ENCODE data around the gene XCL2. TPM values are rescaled to one million over a fixed set of nuclear protein-coding genes. Genes with fewer than 3 reads are reported as not detected.

XCL2 gene
- total RNA-seq, 2 donors from 2014 or later: 1.3 TPM; not detected in 1

DNA sequence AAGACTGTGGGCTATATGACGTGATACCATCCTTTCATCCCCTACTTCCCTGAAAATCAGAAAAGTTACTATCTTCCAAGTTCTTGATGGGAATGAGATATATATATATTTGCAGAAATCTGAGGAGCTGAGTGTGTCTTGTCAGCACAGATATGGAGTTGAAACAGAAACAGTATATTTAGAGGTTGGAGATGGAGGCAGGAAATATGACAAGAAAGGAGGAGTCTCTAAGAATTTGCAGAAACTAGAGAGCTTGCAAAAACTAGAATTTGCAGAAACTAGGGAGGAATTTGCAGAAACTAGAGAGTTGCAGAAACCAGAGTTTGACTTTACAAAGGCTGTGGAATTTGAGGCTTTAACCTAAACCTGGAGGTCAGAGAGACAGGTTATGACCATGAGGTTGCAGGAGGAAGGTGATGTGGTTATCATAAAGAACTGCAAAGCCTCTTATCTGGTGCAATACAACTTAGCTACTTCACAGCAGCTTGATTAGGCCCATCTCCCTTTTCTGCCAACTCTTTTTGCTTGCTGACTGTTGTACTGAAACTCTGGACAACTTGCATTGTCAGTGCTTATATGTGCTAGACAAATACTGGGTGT, 22.3 kb downstream of the XCL2 start:
- intact Hi-C loops (cut with DNase I): no loop called here
- DNase-seq (no peak), ATAC-seq (no peak)

DNA sequence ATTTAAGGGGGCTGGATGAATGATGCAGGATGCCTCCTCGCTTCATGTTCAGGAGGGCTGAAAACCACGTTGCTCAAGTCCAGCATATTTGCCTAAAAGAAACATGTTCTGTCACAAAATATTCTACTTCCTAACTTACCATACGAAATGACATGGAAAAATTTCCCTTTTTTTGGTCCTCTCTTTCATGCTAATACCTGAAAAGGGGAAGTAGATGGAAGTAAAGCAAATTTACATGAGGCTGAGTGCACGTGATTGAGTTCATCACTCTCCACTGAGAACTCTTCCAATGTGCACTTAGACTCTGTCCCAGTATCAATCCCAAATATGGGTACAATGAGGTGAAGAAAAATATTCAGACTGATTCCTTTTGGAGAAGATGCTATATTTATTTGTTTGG, 23.0 kb downstream of the XCL2 start:
- intact Hi-C loops (cut with DNase I): no loop called here
- DNase-seq (no peak), ATAC-seq (no peak)

DNA sequence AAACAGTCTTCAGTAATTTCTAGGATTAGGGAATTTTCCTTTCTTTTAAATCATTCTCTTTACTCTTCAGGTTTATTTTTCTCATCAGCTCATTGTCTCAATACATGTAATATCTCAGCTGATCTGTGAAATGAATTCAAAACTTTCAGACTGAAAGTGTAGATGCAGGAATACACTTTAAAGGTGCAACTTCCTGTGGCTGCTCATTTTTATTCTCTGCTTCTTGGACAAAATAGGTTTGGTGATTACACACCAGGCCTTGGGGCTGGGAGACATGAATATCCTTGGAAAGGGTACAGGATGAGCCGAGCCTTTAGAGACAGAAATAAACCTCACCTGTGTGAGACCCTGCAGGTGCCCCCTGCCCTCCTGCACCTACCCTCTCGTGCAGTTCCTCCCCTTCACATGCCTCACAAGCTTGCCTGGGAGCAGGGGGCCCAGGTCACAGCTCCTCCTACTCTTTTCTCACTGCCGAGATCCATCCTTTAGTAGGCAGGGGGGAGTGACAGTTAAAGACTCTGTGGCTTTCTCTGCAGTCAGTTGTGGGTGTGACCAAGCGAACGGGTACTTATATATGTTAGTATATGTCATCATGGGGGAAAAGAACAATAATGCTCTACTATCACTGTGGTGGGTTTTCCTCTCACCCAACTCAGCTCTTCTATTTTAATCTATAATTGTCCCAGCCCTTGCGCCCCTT, 23.6 kb downstream of the XCL2 start:
- intact Hi-C loops (cut with DNase I): no loop called here
- DNase-seq (no peak), ATAC-seq (peak in 1 of 2 donors; percentile 74)

DNA sequence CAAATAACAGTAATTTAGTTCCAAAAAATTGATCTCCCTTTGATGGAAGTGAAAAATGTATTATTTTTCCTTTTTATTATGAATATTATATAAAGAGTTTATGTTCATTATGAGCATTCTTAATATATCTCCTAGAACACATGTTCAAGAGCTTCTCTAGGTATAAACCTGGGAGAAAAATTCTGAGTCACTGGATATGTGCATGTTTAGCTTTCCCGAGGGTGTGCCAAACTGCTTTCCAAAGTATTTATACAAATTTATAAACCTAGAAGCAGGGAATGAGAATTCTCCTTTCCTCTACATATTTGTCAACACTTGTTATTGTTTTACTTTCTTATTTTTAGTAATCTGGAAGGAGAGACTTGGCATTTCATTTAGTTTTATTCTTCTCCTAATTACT, 25.0 kb downstream of the XCL2 start:
- intact Hi-C loops (cut with DNase I): no loop called here
- ATAC-seq (no peak), DNase-seq (no peak)

DNA sequence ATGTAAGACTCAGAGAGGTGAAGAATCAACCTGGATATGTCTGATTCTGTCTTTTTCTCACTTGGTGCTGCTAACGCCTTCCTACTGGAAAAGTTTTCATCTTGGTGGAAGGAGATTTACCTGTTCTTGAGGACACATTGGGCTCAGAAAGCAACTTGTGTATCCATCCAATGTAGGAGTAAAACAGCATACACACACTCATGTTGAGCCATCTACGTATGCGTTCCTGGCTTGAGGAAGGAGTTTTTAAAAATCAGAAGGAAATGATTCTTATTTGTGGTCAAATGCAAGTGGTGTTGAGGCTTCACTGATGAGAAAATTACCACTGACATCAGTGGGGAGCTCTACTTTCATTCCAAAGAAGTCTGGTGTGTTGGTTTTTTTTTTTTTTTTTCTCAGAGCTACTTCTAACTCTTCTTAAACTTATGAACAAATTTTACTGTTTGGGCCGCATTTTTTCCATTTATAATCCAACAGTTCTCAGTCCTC, 25.6 kb downstream of the XCL2 start:
- no peak for ATAC-seq
- intact Hi-C loops (cut with DNase I): no loop called here

DNA sequence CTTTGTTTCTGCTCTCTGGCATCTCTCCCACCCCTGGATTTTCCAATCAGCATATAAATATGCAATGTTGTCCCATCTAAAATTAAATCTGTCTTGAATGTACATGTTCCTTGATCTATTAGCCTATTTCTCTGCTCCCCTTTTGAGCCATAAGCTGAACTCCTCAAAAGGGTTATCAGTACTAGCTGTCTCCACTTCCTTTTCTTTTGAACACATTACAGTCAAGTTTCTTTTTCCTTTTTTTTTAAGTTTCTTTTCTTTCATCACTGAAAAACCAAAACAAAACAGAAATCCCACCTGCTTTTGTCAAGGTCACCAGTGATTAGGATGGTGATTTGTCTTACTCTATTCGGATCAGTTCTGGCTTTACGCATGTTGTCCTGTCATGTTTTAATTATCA, 29.3 kb downstream of the XCL2 start:
- intact Hi-C loops (cut with DNase I): no loop called here
- DNase-seq (no peak), ATAC-seq (peak in 1 of 2 donors; percentile 31)

More for the DNA sequence above, 25.6 kb downstream of the XCL2 start:
- DNase-seq: no peak

DNA sequence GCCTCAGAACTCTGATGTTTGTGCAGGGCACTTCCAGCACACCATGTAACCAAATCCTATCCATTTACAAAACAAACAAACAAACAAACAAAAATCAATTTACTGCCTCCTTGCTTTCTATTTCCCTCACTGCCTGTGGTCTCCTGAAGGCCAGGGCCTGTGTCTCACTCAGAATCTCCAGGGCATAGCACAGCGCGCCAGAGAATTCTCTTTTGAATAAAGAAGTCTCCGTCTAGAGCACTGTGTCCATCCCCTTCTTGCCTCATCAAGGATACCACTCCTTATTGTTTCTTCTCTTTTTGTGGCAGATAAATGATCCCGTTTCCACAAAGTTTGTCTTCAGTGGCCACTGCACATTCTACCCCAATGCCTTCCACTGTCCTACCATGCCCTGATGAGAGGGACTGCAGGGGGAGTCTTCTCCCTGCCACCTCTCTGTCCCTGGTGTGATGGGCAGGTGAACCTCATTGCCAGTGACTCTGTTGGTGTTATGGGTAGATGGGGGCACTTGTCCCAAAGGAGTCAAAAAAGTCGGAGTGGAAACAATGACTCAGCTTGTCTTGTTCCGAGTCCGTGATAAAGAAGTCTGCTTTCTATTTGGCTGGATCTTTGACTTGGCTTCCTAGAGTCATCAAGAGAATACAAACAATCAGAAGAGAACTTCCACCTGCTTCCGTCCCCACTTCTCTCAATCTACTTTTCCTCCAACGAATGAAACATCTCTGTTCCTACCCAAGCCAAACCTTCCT, 30.0 kb downstream of the XCL2 start:
- peak in 1 of 2 donors; percentile 64 for ATAC-seq

DNA sequence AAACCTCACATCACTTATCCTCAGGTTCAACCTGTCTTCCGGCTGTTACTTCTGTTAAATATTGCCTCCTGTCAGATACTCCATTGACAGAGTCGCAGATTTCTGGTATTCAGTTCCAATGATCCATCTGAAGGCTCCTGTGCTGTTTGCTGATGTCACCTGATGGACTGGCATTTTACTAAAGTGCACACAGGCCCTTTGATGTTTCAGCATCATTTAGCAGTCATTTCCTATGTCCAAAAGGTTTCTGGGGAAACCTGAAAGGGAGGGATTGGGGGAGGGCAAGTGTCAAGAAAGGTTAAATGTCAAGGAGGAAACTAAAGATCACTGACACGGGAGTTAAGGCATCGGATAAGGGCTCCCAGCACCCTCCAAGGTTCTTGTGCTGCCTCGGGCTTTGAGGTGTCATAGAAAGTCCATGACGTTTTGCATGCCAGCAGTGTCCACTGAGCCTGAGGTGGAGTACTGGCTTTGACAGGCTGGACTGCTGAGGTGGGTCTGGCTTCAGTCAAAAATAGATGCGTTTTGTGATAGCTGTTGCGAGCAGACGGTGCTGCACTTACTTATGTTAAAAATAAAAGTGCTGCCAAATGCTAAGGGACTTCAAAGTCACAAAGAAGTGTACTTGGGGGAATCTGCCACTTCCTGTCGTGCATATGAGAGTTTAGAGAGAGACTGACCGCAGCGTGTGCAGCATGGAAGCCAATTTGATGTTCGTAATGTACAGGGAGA, 30.8 kb downstream of the XCL2 start:
- intact Hi-C loops (cut with DNase I): no loop called here
- peak in 1 of 2 donors; percentile 63 for ATAC-seq
- DNase-seq: no peak

More for the DNA sequence above, 30.0 kb downstream of the XCL2 start:
- no peak for DNase-seq
- intact Hi-C loops (cut with DNase I): no loop called here

DNA sequence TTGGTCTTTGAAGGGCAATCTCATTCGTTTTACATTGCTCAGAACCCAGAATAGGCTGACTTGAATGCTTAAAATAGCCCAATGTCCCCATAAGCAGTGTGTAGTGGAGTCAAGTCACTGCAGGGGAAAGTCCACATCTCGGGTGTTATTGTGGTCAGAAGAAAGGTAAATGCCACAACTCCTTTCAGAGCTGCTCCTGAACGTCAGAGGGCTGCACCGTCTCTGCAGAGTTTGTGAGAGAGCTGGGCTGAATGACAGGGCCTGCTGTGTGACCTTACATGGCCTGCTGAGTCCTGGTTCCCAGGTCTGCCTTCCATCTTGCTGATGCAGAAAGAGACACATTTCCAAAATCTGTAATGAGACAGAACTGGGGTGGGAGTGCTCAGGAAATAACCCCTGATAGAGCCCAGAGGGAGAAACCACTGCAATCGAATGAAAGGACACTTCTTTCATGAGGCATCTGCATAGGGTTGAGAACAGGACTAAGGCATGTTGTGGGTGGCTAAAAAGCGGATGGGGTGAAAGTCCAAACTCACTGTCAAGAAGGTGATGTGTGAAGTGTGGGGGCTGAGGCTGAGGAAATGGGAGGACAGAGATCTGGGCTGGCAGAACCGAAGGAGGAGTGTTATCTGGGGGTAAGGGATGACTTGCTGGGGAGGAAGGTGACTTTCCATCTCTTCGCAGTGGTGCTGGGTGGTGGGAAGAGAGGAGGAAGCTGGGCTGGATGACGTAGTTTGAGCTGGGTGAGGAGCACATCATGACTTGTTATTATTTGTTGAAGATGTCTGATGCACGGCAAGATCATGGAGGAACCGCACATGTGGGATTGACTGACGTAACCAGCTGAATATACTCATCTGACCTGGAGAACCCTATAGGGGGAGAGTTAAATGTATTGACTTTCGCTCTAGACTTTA, 33.7 kb downstream of the XCL2 start:
- ATAC-seq (no peak), DNase-seq (no peak)
- intact Hi-C loops (cut with DNase I): no loop called here

DNA sequence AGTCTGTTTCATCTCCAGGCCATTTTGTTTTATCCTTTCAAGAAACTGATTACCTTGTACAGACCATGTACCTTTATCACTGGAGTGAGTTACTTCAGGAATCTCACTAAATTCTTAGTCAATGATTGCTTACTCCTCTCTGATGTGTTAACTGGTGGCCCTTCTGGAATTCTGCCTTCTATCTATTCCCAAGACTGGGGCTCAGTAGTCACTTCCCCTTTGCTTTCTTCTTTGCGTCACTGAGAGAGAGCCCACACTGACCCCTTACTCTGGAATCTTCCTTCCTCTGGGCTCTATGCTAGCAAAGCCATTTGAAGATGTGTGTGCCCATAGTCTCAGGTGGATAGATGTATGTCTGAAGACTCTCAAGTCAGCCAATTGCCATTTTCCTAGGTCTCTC, 34.6 kb downstream of the XCL2 start:
- DNase-seq (no peak), ATAC-seq (no peak)
- intact Hi-C loops (cut with DNase I): no loop called here

DNA sequence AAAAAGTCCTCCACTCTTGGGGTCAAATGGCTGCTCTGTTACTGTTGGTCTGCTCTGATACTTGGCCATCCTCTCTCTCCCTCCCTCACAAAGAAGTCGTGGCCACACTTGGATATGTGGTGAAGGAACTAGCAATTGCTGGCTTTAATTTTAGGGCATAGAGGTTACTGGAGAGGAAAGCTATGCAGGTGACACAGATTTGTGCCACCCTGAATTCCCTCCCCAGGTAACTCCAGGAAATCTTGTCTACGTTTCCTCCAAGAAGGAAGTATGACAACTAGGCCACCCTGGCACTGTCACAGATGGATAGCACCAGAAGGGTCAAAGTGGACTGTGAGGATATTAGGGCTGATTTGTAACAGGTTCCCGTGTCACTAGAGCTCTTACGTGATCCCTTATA, 36.0 kb downstream of the XCL2 start:
- no peak for DNase-seq
- no peak for ATAC-seq
- intact Hi-C loops (cut with DNase I): no loop called here

DNA sequence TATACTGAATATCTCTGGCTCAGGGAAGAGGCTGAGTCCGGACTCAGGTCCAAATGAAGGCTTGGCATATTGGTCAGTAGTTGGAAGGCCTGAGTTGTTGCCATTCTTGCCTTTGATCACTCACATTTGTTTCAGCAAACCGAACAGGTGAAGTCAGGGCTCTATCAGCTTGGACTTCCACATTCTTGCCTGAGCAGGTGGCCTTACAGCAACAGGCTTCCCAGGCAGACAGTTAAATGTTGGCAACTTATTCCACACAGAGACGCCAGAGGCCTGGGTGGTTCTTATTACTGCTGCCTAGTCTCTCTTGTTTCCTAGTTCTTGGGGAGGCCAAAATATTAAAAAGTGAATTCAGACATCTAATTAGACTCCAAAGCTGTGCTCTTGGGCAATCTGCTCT, 36.6 kb downstream of the XCL2 start:
- intact Hi-C loops (cut with DNase I): no loop called here
- ATAC-seq (peak in 1 of 2 donors; percentile 6), DNase-seq (no peak)

DNA sequence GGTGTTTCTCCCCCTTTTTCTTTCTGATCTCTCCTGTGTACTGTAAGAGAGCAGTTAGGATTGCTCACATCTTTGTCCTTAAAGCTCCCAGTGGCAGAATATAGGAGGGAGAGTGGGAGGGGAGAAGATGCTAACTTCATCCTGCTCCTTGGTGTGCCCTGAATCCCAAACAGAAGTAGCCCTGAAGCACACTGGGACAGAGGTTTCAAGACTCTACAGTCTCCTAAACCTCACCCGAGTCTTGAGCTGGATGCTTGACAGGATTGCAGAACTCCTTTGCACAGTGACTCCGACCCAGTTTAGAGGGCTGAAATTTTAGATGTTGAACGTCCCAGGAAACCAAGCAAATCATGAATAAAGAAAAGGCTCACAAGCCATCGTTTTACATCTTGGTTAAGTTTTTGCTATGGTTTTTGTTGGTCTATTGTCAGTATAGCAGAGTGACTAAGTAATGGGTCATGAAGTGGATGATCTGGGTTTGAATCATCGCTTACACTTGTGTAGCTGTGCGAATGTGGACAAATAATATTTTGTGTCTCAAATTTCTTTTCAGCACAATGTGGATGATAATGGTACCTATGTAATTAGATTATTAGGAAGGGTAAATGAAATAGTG, 37.5 kb downstream of the XCL2 start:
- DNase-seq: no peak
- ATAC-seq: peak in 1 of 2 donors; percentile 17
- intact Hi-C loops (cut with DNase I): no loop called here

DNA sequence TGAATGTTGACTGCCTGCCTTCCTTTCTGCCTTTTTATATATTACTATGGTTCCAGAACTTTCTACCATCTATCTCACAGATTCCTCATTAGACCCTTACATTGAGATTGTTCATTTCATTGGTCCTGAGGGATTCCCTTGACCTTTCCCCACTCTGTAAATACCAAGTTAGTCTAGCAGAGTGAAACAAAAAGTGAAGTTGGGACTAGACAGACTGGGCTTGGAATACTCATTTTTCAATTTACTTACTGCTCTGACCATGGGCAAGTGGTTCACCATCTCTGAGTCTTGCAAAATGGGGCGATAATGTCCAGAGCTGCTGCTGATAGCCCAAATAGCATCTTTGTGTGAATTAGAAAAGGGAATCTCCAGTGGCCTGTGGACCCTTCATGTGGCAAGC, 38.8 kb downstream of the XCL2 start:
- no peak for DNase-seq
- intact Hi-C loops (cut with DNase I): no loop called here
- no peak for ATAC-seq

DNA sequence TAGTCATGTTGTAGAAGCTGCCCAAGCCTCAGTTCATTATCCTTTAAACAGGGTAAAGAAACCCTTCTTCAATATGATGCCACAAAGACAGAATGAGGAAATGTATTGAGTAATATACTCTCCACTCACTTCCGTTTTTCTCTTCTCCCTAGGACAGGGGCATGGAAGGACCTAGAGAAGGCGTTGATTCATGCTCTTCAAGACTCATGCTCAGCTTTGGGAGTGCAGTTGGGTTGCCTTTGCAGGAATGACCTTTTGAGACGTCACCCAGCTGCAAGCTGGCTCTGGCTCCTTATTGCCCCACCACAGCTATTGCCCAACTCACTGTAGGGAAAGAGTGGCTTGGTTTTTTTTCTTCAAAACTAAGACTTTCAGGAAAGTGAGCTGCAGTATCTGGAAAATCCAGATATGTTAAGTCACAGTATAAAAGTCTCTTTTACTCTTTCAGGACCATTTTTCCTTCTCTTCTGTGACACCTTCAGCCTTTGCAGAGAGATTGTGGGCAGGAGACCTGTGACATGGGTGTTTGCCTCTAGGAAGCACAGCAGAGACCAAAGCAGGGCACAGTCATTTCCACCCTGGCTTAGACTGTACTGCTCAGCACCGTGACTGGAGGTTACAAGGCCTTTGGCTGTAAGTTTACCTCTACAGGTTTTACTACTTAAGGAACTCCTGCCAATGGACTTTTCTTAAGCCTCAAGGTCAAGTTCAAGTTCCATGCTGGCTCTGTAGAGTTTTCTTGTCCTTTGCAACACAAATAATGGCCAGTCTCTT, 39.5 kb downstream of the XCL2 start:
- intact Hi-C loops (cut with DNase I): no loop called here
- DNase-seq (peak; percentile 68), ATAC-seq (peak; percentile 86 to 89)

DNA sequence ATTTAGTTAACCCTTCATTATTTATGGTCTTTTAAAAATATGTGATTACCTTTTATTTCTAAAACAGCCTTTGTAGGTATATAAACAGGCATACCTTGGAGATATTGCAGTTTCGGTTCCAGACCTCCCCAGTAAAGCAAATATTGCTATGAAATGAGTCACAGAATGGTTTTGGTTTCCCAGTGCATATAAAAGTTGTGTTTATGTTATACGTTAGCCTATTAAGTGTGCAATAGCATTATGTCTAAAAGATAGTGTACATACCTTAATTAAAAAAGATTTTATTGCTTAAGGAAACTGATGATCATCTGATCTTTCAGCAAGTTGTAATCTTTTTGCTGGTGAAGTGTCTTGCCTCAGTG, 44.1 kb downstream of the XCL2 start:
- ATAC-seq: no peak
- intact Hi-C loops (cut with DNase I): no loop called here
- DNase-seq: no peak

DNA sequence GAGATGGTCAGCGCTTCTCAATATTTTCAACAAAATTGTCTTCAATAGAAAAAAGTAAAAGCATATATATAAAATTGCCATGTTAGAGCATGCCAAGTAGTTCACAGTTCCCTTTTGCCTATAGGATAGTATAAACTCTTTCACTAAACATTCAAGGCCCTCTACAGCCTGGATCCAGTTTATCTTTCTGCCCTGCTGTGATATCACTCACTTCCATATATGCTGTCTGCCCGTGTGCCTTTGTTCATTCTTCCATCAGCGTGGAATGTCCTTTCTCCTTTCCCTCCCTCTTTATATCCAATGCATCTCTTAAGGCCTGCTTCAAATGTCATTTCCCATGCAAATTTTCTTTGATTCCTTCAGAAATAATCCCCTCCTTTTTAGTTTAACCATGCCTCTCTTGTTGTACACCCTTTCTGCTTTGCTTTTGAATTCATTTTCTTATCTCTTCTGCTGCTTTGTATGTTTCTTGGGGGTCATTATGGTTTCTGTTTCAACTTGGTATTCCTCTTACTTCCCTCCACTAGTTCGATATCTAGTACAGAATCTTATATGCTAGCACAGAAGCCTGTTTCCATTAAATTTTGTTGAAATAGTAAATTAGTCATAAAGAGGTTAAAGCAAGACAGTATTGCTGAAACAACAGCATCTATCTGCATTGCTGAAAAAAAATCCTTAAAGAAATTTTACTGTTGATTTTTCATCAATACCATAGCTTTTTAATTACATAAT, 44.7 kb downstream of the XCL2 start:
- ATAC-seq: no peak
- DNase-seq: no peak
- intact Hi-C loops (cut with DNase I): no loop called here
